Sciatic nerve (tissue), 2 donors: ENCODE results near the gene ABI3BP. TPM values are rescaled to one million over a fixed set of nuclear protein-coding genes. Genes with fewer than 3 reads are reported as not detected.
"Not testable (repeated sequence)": the region's sequence is repeated elsewhere in the genome, so short reads cannot be mapped to it uniquely, and the experiment has no call there.

Experiments used
- ATAC-seq: fragments of 200-7000 bp; cut with Tn5 transposase; one replicate; pipeline ENCODE4 v1.9.1; 2020; ENCODE audit warnings: mild to moderate bottlenecking, moderate library complexity
- DNase-seq: peaks from one replicate; pipeline ENCODE4 v3.0.0-alpha.2; 2020; ENCODE audit warnings: low spot score
- intact Hi-C: fragments of 100-400 bp; cut with DNase I; formaldehyde crosslinking; loops from one replicate; pipeline ENCODE4 v1.14.2; 2022
- total RNA-seq: library from RNA; stranded (reverse); fragmentation: NEBNext Ultra II Directional; extraction: Animal tissue kit (Norgen Biotek cat#: 25700); gene quantifications from one replicate; pipeline ENCODE4 v1.2.1, GENCODE V29; 2021
- donor health status: DM: no; HTN: no; CAD: no.
- donor health status: DM: no; HTN: no; CAD: no.

Gene ABI3BP
- total RNA-seq, 1 donor from 2014 or later, result 369 TPM

GRCh38 chr3:100956276-100956675 lies 36.9 kb downstream of the ABI3BP start:
- intact Hi-C loops, result no loop called here
- no peak for ATAC-seq

GRCh38 chr3:100954990-100955389 lies 38.2 kb downstream of the ABI3BP start:
- intact Hi-C loops, result no loop called here
- ATAC-seq, result peak; percentile 97
- no peak for DNase-seq

More at GRCh38 chr3:100956276-100956675, 36.9 kb downstream of the ABI3BP start:
- DNase-seq, result no peak

DNA sequence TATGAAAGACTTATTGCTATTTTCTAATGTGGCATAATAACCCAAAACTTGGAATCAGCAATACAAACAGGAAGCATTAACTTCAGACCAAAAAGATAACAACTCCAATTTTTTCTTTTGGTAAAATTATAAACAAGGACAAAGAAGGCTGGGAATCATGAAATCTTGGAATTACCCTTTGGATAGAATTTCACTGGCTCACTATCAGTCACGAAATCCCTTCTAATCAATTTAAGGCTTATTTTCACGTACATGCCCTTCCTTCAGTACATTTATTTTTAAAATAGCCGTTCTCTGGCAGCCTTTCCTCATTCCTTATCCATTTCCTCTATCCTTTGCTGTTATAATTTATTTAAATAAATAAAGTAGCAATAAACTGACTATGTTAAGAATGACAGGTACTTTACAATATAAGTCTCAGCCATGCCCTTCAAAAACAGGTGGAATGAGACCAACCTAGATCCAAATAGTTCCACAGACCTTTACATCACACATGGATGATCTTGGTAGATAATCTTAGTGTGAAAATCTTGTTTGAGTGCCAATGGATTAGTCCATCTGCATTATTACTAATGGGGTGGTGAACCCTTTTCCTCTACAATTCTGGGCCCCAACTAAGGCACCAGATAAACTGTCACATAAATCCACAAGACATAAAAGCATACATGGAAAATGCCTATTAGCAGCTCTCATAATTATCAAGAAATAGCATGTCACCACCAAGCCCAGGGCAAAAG lies 38.9 kb downstream of the ABI3BP start:
- intact Hi-C loops, result no loop called here
- DNase-seq, result no peak
- no peak for ATAC-seq

DNA sequence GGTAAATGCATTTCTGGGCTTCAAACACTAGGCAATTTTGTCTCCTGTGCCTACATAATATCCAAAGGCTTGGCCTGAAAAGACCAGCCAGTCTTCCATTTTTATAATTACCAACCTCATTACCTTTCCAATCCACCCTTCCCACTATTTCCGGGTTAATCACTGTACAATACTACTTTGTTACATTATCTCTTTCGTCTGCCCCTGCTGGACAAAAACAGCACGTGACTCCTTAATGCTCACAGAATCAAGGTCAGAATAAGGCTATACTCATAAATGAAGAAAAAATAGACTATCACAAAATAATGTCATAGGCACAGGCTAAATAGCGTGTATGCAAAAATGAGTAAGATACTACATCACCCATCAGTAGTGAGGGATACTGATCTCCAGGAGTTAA lies 40.1 kb downstream of the ABI3BP start:
- intact Hi-C loops, result no loop called here
- ATAC-seq (no peak), DNase-seq (no peak)

GRCh38 chr3:100947119-100947518 lies 46.1 kb downstream of the ABI3BP start:
- intact Hi-C loops, result no loop called here
- ATAC-seq (peak; percentile 69), DNase-seq (no peak)

DNA sequence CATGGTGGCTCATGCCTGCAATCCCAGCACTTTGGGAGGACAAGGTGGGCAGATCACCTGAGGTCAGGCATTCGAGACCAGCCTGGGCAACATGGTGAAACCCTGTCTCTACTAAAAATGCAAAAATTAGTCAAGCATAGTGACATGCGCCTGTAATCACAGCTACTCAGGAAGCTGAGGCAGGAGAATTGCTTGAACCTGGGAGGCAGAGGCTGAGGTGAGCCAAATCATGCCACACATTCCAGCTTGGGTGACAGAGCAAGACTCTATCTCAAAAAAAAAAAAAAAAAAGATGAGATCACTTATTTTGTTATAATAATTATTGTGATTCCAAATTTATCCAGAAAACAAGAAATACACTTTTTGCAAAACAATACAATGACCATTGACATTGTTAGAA lies 47.1 kb downstream of the ABI3BP start:
- DNase-seq, intact Hi-C loops, ATAC-seq: not testable (repeated sequence)

DNA sequence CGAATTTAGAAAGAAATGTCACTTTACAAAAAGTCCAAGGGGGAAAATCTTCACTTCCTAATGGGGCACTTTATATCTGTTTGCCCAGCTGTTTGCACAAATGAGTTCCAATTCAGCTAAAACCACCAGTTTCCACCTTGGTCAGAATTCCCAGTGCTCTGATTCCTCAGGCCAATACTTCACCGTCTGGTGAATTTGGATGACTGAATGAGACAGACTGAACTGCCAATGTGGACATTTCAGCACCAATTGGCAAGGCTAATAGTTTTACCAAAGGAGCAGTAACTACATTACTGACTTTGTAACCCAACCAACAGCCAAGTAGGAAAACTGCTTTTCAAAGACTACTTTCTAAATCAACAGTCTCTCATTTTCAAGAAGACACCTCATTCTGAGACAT lies 51.8 kb downstream of the ABI3BP start:
- intact Hi-C loops, result no loop called here
- ATAC-seq (no peak), DNase-seq (no peak)

DNA sequence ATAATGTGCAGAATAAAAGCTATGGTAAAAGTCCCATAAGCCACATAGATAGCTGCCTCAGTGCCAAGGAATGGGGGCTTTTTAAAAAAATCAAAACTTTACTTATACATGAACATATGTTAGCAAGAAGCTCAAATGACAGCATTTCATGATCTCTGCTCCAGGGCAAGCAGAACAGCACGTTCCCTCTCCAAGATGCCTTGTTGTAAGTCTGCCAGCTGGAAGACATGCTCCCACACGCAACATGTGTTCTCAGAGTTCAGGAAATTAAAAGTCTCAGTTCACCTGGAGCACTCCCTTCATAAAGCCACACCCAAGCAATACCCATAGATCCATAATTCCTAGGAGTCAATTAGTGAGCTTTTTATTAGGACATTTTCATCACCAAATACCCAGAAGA lies 52.2 kb downstream of the ABI3BP start:
- ATAC-seq (peak; percentile 32), DNase-seq (no peak)
- intact Hi-C loops, result no loop called here

DNA sequence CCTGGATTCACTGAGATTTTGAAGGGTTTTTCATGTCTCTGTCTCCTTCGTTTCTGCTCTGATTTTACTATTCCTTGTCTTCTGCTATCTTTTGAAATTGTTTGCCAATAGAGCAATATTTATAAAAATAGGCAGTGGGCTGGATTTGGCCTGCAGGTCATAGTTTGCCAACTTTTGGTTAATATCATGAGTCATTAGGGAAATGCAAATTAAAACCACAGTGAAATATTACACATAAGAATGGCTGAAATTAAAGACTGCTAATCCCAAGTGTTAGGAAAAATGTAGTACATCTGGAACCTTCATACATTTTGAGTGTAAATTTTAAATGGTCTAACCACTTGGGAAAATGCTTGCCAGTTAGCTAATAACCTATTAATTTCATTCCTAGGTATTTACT lies 56.3 kb downstream of the ABI3BP start:
- DNase-seq (no peak), ATAC-seq (peak; percentile 24)
- intact Hi-C loops, result no loop called here

DNA sequence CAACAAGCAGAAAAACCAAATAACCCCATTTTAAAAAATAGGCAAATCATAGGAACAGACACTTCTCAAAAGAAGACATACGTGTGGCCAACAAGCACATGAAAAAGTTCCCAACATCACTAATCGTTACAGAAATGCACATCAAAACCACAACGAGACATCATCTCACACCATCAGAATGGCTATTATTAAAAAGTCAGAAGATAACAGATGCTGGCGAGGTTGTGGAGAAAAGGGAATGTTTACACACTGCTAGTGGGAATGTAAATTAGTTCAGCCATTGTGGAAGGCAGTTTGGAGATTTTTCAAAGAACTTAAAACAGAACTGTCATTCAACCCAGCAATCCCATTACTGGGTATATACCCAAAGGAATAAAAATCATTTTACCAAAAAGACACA lies 60.7 kb downstream of the ABI3BP start:
- intact Hi-C loops, result no loop called here
- DNase-seq (no peak), ATAC-seq (no peak)

DNA sequence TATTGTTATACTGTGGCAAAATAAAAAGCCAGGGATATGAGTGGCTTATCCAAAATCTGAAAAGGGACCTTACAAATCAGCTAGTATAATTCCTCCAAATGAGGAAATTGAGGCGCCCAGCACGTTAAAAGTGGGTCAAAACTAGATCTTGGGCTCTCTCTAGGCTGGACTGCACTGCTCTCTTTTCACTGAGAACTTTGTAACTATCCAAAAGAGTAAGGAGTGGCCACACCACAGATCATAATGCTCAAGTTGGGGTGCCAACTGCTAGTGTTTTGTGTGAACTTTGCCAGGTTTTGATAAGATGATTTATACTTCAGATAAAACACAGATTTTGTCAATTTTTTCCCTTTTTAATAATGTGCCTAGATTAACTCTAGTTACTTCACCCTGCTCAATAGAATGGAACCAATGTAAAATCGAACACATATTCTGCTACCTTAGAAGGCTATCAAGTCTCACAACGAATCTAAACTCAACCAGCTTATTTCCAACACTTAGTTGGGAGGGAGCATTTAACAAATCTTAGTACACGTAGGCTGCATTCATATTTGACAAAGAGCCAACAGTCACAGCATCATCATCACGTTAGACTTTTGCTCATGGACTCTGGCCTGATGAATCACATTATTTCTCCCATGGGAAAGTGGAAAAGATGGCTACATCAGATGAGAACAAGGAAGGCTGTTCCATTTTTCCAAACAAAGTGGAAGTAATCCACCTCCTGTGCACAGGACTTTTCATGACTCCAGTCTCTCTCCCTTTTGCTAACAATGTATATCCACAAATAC lies 64.4 kb downstream of the ABI3BP start:
- intact Hi-C loops, result no loop called here
- DNase-seq (no peak), ATAC-seq (peak; percentile 80)

GRCh38 chr3:100927775-100928174 lies 65.4 kb downstream of the ABI3BP start:
- DNase-seq (no peak), ATAC-seq (no peak)
- intact Hi-C loops, result no loop called here

DNA sequence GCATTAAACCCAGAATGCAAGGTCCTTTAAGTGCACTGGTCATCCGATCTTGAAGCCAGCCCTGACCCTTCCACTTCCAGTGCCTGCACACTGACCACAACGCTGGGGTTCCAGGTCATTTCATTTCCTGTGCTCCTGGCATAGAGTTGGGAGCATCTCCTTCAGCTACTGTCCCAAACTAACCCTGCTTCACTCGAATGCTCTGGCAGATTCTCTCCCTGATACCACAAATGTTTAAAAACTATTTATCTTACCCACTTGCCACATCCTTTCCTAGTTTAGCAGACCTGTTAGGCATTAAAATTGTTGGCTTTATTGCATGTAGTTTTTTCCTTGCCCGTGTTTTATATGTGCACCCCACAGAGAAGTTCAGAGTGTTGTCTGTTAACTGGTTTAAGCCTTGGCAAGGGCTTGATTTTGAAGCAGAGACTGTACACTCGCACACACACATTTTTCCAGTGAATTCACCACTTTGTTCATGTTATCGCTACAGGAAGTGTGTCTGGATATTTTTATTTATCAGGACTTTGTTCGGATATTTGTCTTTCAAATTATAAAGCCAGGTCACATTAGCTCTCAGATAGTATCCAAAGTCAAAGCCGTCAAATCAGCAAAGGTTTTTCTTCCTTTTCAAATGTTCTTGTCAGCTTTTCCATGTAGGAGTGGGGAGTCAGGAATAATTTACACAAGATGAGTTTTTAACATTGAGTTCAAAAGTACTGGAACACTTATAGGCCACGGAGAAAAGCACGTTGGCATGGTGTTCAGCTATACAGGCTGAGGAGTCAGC lies 77.3 kb downstream of the ABI3BP start:
- no peak for DNase-seq
- ATAC-seq, result no peak
- intact Hi-C loops, result no loop called here

DNA sequence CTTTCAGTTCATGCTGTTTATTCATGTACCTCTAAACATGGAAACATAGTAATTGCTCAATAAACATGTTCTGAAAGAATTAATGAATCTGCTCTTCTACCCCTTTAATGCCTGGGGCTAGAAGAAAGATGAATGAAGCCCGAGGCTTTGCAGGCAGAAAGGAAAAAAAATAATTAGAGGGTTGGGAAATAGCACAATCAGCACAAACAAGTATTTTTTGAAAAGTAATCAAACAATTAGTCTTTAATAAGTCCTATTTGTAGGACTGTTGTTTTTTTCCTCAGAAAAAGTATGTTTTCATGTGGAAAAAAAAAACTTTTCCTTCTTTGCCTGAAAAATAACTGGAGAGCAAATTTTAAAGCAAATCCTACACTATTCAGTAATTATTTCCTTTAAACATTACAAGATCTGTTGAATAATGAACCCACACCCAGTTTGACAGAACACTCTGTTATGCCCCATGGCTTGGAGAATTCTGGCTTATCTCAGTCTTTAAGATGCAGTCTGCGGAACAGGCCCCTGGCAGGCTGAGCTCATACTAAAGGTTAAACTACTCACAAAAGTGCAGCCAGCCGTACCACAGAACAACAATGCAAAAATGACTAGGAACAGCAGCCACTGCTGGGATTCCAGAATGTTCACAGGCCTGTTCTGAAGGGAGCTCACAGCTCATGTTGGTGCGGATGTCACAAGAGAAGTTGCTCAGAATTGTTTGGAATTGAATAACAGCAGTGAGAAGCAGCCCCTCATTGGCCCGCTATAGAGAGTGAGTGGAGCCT lies 79.2 kb downstream of the ABI3BP start:
- intact Hi-C loops, result no loop called here
- ATAC-seq (peak; percentile 88), DNase-seq (no peak)

DNA sequence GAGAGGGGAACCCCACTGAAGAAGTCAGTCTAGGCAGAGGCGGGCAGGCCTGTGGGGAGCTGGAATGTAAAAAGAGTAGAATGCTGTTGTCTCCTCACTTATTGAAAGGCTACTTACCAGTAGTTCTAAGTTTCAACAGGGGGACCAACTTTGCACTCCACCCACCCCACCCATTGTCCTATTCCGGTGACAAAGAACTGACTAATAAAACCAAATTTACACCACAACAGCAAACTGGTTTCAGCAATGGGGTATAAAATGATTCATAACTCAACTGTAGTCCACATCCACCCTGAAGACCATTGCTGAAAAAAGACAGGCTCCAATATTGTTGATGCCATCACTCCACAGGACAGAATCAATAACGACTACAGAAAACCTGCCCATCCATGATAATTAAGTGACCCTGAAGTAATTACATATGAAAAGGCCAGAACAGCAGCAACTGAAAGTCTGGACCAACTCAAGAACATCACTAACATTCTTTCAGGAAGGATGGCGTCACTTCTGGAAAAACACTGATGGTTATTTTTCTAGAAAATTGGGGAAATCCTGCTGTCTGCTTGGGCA lies 80.2 kb downstream of the ABI3BP start:
- ATAC-seq (no peak), DNase-seq (no peak)
- intact Hi-C loops, result no loop called here

GRCh38 chr3:100912571-100912970 lies 80.7 kb downstream of the ABI3BP start:
- intact Hi-C loops, result no loop called here
- ATAC-seq, result no peak
- DNase-seq, result no peak

GRCh38 chr3:100911956-100912355 lies 81.3 kb downstream of the ABI3BP start:
- intact Hi-C loops, result no loop called here
- no peak for DNase-seq
- ATAC-seq, result no peak

DNA sequence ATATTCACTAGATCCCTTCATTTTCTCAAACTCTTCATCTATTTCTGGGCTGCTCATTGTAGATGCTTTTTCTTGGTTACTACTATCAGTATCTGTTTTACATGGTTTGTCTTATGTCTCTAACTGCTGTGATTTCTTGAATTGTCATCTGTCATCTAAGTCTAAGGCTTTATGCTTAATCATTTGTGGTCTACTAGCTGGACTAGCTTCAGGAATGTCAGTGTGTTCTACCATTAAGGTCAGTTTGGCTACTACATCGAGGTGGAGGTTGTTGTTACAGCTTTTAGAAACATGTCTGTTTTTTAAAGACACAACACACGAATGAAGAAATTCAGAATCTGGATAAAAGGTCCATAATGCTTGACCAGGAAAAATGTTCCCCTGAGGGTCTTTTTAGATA lies 82.2 kb downstream of the ABI3BP start:
- no peak for ATAC-seq
- intact Hi-C loops, result no loop called here

DNA sequence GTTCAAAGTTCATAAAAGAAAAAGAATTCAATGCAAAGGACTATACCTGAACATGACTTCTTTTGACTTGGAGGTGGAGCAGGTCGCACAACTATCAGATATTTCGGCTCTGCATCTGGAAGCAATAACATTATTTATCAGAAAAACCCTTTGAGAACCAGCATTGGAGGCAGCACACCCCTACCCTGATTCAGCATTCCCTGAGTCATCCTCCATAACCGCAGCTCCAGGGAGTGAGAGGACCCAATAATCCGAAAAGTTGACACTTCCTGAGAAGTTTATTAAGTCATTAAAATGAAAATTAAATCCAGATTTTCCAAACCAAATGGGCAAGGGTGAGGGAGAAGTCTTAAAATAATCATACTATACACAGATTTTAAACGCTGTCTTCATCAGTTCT lies 90.6 kb downstream of the ABI3BP start:
- ATAC-seq (peak; percentile 50), DNase-seq (no peak)
- intact Hi-C loops, result no loop called here

More for the DNA sequence above, 82.2 kb downstream of the ABI3BP start:
- DNase-seq, result no peak
